Epithelial cell of umbilical artery (primary cell): ENCODE results near the gene FBRS. TPM values are rescaled to one million over a fixed set of nuclear protein-coding genes. Genes with fewer than 3 reads are reported as not detected.

Experiments
- total RNA-seq: library from RNA; depleted of rRNA; stranded (reverse); fragments of >200 nt; gene quantifications from 2 replicates; pipeline ENCODE4 v1.2.3, GENCODE V29; 2014

FBRS gene
- 10.4 and 17.2 TPM in 2 replicates for total RNA-seq

GRCh38 chr16:30657866-30658730 is at the start of gene FBRS:
Gene FBRS (plus strand): TSS chr16:30658431. CDS start chr16:30659519, 1,088 bp downstream.

DNA sequence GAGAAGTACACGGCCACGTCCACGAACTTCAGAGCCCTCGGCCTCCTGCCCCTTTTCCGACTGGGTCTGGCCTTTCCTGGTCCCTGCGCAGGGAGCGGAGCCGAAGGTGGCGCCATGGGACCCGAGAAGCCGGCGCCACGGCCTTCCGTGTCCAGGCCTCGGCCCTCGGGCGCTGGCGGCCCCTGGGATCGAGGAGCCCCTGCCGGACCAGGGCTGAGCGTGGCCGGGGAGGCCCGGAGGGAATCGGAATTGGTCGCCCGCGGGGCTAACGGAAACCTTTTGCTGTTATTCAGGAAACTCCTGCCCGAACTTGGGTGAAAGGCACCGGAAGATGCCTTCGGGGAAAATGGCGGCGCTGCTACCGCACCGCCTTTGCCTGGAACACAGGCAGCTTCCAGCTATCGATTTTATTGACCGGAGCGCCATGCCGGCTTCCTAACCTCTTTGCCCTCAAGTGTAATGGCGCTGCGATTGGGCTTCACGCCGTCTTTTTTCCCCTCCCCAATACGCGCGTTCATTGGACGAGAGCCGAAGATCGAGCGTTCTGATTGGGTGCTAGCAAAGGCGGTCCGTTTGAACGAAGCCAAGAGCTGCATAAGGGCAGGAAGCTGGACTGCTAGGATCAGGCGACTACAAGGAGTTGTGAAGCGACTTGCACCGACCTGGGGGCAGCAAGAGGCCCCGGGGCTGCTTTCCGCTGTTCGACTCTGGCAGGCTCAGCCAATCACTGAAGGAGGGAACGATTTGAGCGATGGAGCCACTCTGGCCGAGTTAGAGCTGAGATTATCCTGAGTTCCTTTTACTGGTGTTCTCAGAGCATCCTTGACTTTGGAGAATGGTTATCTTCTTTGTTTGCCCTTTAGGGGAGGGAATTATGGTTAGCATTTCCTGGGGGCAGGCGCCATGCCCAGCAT is 48.0 kb upstream of the FBRS start, which contains the start of gene ZNF689:
Gene ZNF689, minus strand, starts transcription at position 464 of the 914 bp plus-strand sequence. Its CDS starts 348 bp downstream, at position 116.

DNA sequence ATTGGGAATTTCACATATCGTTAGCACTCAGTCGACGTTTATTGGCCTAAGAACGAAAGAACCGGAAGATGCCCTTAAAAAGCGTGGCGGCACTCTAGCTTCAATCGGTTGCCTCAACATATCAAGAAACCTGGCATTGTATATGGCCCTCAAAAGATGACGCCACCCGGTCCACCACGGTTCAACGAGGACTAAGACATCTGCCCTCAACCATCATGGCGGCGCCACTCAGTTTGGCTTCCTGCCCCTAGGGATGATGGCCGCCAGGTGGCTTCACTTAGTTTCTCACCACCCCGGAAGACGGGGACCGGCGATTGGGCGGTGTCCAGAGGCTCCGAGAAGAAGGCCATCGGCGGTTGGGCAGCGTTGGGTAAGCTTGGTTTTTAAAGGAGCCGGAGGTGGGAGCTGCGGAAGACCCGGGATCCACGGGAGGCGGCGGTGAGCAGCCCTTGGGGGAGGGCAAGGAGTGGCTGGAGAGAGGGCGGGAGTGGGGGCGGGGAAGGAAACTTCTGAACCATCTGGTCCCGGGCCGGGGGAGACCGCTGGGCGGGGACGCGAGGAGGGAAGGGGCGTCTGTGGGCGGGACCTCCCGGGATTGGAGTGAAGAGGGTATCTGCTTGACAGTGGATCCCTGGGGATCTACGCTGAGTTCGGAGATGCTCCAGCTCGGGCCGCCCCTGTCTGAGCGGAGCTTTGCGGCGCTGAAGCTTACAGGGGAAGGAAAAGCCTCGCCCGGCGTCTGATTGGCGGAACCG is 7.7 kb upstream of the FBRS start, which contains the start of gene PRR14:
Gene PRR14, plus strand, starts transcription at position 592 of the 755 bp plus-strand sequence. CDS start 686 bp downstream, outside the sequence.

GRCh38 chr16:30698816-30699614 is 40.8 kb downstream of the FBRS start, which contains the start of gene SRCAP:
Gene SRCAP (plus strand): TSS chr16:30699171. CDS start chr16:30700825, 1,654 bp downstream.

Other genes starting within 250 kb of the FBRS start
- gene DCTPP1, start 228.4 kb upstream of the FBRS start, total RNA-seq = 48.1 and 58.1 TPM in 2 replicates
- gene SEPHS2, start 212.6 kb upstream of the FBRS start, total RNA-seq = 14.3 and 15.2 TPM in 2 replicates
- gene ITGAL, start 185.7 kb upstream of the FBRS start, total RNA-seq = not detected in 2 replicates
- 16.6 and 17.8 TPM in 2 replicates for gene ZNF768, start 131.9 kb upstream of the FBRS start, total RNA-seq
- gene ZNF747, start 123.6 kb upstream of the FBRS start, total RNA-seq = 5.2 and 6.7 TPM in 2 replicates
- 2.3 and 2.9 TPM in 2 replicates for gene ZNF764, start 100.1 kb upstream of the FBRS start, total RNA-seq
- 4.7 and 6.5 TPM in 2 replicates for gene ZNF688, start 86.7 kb upstream of the FBRS start, total RNA-seq
- 6.2 and 6.7 TPM in 2 replicates for gene ZNF785, start 72.7 kb upstream of the FBRS start, total RNA-seq
- gene ZNF689, start 48.0 kb upstream of the FBRS start, total RNA-seq = 3.2 and 4.7 TPM in 2 replicates
- gene PRR14, start 7.5 kb upstream of the FBRS start, total RNA-seq = 4.0 and 6.8 TPM in 2 replicates
- gene SRCAP, start 40.7 kb downstream of the FBRS start, total RNA-seq = 15.9 and 30.9 TPM in 2 replicates
- gene PHKG2, start 90.0 kb downstream of the FBRS start, total RNA-seq = 23.7 and 24.5 TPM in 2 replicates
- 1.5 and 1.6 TPM in 2 replicates for gene CFAP119, start 103.6 kb downstream of the FBRS start, total RNA-seq
- gene RNF40, start 103.9 kb downstream of the FBRS start, total RNA-seq = 57.8 and 73.3 TPM in 2 replicates
- gene ZNF629, start 128.8 kb downstream of the FBRS start, total RNA-seq = 4.4 and 5.8 TPM in 2 replicates
- gene BCL7C, start 235.6 kb downstream of the FBRS start, total RNA-seq = 32.2 and 37.2 TPM in 2 replicates
- gene CTF1, start 238.2 kb downstream of the FBRS start, total RNA-seq = under 0.01 TPM in 1 of 2 replicates, not detected in the other